ENCODE data around the gene CHRNA1.
A peak's percentile ranks its signal among the peaks of the same experiment; 100 is the strongest.

Gene CHRNA1

DNA sequence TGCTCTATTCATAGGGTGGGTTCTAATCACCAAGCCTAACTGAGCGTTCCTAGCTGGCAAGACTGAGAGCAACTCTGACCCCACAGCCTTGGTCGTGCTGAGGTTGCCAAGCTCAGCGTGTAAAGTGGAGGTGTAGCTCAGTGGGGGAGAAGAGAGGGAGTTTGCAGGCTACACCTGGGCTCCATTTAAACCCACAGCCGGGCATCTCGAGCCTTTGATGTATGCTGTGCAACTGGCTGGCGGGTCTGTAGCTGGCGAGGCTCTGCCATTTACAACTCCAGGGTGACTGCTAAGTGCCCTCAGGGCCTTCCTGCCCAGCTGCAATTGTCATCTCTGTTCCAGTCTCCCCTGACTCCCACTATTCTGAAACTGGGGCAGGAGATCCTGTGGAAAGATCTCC, 20.0 kb upstream of the CHRNA1 start:
- no peak for DNase-seq (ENCODE audit: low read depth)
- no peak overlapping the region for H3K4me3 ChIP-seq (ENCODE audit: low read length)
- TF ChIP-seq, protein P1, sequence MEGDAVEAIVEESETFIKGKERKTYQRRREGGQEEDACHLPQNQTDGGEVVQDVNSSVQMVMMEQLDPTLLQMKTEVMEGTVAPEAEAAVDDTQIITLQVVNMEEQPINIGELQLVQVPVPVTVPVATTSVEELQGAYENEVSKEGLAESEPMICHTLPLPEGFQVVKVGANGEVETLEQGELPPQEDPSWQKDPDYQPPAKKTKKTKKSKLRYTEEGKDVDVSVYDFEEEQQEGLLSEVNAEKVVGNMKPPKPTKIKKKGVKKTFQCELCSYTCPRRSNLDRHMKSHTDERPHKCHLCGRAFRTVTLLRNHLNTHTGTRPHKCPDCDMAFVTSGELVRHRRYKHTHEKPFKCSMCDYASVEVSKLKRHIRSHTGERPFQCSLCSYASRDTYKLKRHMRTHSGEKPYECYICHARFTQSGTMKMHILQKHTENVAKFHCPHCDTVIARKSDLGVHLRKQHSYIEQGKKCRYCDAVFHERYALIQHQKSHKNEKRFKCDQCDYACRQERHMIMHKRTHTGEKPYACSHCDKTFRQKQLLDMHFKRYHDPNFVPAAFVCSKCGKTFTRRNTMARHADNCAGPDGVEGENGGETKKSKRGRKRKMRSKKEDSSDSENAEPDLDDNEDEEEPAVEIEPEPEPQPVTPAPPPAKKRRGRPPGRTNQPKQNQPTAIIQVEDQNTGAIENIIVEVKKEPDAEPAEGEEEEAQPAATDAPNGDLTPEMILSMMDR (conservative IDR thresholded peaks at IDR 0.05; ENCODE audit: low read length): no peak

DNA sequence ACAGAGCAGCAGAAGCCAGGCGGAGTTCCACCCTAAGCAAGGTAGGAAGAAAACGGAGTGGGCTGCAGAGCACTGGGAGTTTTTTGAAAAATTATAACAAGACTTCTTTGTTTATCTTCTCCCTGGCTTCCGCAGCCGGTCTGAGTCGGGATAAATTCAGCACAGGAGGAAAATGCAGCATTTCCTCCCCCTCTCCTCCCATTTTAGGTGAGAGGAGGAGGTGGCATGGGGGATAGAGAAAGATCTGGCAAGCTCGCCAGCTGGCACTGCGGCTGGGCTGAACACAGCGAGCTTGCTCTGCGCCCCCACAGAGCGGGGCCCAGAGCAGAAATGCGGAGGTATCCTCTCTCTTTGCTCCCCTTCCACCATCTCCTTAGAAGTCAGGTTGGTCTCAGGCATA, 17.7 kb upstream of the CHRNA1 start:
- H3K4me3 ChIP-seq (ENCODE audit: low read length): no peak overlapping the region
- DNase-seq (ENCODE audit: low read depth): no peak
- TF ChIP-seq, protein P1 (conservative IDR thresholded peaks at IDR 0.05; ENCODE audit: low read length): no peak

DNA sequence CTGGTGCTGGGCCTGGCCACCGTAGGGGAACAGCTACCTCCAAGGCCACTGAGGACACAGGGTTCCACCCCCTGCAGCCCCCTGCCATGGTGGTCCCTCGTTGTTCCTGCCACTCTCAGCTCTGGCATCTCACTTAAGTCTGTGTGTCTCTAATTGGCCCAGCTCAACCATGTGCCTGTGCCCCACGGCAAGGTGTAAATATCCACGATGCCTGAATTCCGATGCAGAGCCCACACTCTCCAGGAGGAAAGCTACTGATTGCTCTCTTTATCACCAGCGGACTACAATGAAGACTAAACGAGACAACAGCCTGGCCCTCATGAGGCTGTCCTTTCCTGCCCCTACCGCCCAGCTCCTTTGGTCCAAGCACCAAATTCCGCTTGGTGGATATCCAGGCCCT, 17.0 kb upstream of the CHRNA1 start:
- TF ChIP-seq, protein P1 (conservative IDR thresholded peaks at IDR 0.05; ENCODE audit: low read length): no peak
- no peak for DNase-seq (ENCODE audit: low read depth)

DNA sequence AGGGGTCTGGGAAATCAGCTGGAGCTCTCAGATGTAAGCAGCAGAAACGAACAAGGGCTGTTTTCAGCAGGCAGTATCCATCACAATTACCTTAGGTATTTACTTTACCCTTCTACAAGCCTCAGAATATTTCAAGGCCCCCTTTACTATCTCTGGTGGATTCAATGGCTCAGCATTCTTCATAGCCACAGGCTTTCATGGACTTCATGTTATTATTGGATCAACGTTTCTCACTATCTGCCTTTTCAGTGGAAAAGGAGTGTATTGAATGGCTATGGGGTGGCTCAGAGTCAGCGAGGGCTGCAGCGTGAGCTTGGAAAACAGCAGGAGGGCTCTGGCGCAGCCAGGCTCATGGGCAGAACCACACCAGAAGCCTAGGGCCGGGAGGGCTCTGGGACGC, 16.6 kb upstream of the CHRNA1 start:
- no peak for DNase-seq (ENCODE audit: low read depth)
- H3K4me3 ChIP-seq (ENCODE audit: low read length): no peak overlapping the region
- TF ChIP-seq, protein P1 (conservative IDR thresholded peaks at IDR 0.05; ENCODE audit: low read length): no peak

More for the DNA sequence above, 17.0 kb upstream of the CHRNA1 start:
- H3K4me3 ChIP-seq (ENCODE audit: low read length): no peak overlapping the region

DNA sequence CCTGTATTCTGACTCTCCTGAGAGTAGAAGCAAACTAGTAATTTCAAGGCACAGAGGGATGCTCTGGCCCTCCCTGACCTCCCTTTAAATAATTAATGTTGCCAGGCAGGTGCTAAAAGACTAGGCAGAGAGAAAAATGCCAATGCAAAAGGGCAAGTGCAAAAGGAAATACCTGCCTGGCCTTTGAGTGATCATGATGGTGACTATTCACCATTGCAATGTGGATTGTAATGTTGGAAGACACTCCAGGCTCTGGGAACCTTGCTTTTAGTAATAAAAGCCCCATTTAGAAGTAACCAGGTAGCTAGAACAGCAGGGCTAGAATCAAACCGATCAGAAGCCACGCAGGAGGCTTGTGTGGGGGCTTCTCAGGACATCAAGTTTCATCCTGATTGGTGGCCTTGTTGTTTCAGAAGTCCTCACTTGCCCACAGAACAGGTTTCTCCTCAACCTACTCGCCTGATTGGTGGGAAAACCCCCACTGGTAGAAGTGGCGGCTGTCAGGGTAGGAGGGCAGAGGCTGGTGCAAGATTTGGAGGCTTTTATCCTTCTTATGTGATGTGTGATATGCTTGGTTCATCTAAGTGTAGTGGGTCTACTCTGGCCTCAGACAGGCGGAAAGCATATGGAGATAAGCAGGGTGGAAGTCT, 16.0 kb upstream of the CHRNA1 start:
- TF ChIP-seq, protein P1 (conservative IDR thresholded peaks at IDR 0.05; ENCODE audit: low read length): no peak
- DNase-seq (ENCODE audit: low read depth): peak; percentile 39
- H3K4me3 ChIP-seq (ENCODE audit: low read length): no peak overlapping the region

DNA sequence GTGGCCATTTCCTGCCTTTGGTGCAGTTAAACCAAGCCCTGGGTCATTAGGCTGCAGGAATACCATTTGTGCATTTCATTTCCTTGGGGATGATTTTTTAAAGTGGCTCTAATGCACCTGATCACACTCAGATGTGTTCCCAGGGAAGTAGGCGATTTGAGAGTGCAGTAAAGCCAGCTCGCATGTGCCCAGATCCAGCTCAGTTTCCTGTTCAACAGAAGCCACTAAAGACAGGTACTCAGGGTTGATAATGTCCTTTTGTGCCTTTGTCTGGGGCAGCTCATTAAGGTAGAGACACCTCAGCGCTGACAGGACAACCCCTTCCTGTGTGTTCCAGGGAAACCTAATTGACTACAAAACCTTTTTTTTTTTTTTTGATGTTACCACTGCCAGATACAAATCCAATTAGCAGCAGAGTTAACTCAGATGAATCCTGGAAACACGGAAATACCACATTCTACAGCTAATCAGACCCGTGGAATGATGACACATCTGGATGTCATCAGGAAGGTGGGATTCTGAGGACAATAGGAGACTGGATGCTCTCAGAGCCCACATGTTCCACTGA, 15.2 kb upstream of the CHRNA1 start:
- H3K4me3 ChIP-seq (ENCODE audit: low read length): no peak overlapping the region
- DNase-seq (ENCODE audit: low read depth): peak; percentile 86
- TF ChIP-seq, protein P1 (conservative IDR thresholded peaks at IDR 0.05; ENCODE audit: low read length): no peak

Measured in AG10803 (cell line).